ENCODE data around the gene ZNF714.
"Not testable (repeated sequence)": the region's sequence is repeated elsewhere in the genome, so short reads cannot be mapped to it uniquely, and the experiment has no call there.

The ZNF714 gene

DNA sequence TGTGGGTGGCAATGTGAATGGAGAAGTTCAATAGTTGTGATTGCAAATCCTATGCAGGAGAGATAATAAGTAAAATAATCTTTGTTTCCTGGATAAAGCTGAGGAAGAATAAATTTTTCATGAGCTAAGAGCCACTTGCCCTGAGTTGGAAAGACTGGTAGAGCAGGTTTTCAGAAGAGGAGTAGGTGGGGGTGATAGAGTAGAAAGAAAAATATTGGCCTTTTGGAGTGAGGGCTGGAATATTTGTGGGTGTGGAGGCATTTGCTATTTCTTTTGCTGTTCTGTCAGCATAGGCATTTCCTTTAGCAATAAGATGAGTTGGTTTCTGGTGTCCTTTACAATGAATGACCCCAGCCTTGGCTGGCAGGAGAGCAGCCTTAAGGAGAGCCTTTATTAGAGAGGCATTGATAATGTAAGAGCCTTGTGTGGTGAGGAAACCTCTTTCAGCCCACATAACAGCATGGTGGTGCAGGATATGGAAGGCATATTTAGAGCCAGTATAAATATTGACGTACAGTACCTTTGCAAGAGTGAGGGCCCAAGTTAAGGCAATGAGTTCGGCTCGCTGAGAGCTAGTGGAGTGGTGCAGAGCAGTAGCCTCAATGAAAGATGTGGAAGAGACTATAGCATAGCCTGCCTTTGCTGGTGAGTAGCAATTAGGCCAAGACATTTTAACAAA is 48.2 kb downstream of the ZNF714 start:
- no peak for DNase-seq (ENCODE audit: low read depth in 2 of 2)

DNA sequence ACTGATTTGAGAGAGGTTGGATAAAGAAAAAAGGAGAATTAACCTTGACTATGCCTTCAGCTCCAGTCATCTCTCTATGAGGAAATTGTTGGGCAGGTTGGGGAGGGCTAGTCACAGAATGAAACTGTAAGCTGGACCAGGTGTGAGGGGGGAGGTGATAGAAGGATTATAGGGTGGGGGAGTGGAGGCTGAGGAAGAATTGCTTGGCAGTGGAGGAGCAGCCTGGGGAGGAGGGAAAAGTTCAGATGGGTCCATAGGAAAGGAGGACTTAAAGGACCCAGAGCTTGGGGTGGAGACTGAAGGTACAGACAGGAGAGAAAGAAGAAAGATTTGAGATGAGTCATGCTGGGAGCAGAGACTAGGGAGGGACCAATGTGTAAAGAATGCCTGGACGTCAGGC is 51.6 kb downstream of the ZNF714 start:
- no peak for DNase-seq (ENCODE audit: low read depth in 2 of 2)

DNA sequence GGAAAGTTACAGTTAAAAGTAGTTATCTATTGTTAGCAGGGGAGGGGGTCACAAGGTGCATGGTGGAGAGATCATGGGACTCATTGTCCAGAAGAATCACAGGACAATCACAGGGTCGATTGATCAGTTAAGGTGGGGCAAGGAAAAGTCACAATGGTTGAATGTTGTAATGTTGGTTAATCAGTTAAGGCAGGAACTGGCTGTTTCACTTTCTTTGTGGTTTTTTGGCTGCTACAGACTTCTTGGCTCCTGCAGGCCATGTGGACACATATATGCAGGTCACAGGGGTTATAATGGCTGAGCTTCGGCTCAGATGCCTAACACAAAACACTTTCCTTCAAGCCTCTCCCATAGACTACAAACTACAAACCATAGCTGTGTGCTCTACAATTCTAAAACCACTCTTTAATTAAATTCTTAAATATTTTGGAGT is 52.9 kb downstream of the ZNF714 start:
- DNase-seq (ENCODE audit: low read depth in 2 of 2), result no peak

DNA sequence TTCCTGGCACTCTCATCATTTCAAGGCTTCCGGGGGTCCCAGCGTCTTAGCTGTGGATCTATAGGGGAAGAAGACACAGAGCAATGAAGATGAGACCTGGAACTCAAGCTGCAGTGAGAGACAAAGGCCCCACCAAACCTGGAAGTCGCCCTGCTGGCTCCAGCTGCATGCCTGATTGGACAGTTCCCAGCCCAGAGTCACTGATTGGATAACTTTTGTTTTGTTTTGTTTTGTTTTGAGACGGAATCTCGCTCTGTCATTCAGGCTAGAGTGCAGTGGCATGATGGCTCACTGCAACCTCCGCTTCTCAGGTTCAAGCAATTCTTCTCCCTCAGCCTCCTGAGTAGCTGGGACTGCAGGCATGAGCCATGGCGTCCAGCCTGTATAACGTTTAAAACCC is 53.4 kb downstream of the ZNF714 start:
- DNase-seq (ENCODE audit: low read depth in 2 of 2), result no peak

DNA sequence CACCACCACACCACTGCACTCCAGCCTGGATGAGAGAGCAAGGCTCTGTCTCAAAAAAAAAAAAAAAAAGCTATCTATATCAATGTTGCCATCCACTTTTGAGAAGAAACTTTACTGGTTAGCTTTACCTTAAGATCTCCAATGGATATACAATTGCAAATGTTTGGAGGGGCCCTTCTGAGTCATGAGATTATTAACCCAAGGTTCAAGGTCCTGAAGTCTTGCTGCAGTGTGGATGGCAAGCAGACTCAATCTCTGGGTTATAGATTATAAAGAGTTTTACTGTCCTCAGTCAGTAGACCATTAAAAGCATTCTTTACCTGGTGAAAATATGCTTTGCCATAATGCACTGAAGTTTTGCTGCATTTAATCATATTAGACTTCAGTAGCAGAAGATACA is 56.1 kb downstream of the ZNF714 start:
- no peak for DNase-seq (ENCODE audit: low read depth in 2 of 2)

DNA sequence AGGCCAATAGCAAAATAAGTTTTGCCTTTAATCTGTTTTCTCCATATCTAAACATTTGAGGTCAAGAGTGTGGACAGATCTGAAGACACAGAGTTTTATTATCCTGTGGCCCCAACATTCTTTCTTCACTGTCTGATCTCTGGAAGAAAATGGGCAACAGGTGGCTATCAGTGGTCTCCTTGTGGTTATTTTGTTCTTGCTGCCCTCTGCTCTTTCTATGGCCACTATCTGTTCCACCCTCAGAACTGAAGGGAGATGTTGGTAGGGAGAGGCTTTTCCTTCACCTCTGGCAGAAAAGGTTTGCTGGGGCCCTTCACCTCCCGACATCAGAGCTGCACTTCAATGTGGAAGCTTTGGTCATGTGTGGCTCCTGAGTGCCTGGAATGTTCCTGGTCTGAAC is 59.0 kb downstream of the ZNF714 start:
- not testable (repeated sequence) for DNase-seq (ENCODE audit: low read depth in 2 of 2)

DNA sequence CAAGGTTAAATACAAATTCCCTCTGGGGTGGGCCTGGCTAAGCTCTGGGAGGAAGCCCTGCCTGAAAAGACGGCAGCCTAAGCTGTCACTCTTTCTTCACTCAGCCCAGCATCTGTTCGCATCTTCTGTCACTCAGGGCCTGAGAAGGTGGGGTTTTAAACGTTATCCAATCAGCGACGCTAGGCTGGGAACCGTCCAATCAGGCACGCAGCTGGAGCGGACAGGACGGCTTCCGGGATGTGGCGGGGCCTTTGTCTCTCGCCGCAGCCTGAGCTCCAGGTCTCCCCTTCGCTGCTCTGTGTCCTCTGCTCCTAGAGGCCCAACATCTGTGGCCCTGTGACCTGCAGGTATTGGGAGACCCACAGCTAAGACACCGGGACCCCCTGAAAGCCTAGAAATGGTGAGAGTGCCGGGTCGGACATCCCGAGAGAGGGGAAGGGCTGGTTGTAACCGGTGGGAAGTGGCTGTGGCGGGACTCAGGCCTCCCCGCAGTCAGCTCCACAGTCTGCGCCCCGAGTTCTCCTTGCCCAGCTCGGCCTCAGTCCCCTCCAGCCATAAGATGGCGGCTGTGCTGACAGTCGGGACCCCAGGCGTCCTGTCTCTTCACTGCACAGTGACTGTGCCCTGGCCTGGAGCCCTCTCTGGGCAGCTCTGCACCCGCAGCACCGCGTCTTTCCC is 59.9 kb downstream of the ZNF714 start, which contains the start of gene ZNF431:
Gene ZNF431, plus strand, starts transcription at position 254 of the 678 bp plus-strand sequence. Its CDS starts 144 bp downstream, at position 398.
- DNase-seq (ENCODE audit: low read depth in 2 of 2), result peak; percentile 66

DNA sequence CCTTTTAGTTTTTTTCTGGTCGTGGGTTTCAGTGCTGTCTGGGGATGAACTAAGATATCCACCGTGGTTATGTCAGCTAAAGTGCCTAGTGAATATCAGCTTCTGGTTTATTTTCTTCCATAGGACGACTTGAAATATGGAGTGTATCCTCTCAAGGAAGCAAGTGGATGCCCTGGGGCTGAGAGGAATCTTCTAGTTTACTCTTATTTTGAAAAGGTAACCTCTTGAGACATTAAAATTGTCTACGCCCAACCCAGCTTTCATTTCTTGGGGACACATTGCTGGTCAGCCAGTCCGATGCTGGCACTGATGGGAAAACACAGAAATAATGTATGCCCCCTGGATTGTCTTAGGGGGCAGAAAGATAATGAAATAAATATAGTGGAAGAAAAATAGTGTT is 61.4 kb downstream of the ZNF714 start:
- no peak for DNase-seq (ENCODE audit: low read depth in 2 of 2)

DNA sequence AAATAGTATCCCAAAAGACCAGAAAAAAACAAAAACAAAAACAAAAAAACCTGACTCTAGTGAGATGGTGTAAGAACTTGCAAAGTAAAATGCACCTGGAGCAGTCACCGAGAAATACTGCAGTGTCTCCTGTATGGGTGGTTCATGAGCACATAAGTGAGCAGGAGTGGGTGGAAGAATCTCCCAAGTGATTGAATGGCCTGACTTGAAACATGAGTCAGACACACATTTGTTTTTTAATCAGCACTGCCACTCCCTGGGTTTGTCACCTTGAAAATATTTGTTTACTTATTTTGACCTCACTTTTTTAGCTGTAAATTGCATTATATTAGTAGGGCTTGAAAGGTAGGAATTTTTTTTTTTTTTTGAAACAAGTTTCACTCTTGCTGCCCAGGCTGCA is 61.9 kb downstream of the ZNF714 start:
- no peak for DNase-seq (ENCODE audit: low read depth in 2 of 2)

DNA sequence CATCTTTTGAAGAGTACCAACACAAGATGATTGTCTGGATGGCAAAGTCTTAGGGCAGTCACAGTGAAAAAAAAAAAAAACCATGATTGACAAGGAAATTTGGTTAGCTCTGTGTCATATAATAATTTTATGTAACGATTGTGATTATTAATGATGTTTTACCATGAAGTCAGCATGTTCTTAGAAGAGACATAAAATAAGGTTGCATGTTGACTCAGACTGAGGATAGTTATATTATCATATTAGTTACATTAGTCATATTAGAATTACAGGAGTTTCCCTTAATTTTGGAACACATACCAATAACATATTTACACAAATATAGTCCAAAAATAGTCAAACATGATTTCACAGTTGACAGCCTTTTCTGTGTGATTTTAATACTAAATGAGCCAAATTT is 65.5 kb downstream of the ZNF714 start:
- no peak for DNase-seq (ENCODE audit: low read depth in 2 of 2)

DNA sequence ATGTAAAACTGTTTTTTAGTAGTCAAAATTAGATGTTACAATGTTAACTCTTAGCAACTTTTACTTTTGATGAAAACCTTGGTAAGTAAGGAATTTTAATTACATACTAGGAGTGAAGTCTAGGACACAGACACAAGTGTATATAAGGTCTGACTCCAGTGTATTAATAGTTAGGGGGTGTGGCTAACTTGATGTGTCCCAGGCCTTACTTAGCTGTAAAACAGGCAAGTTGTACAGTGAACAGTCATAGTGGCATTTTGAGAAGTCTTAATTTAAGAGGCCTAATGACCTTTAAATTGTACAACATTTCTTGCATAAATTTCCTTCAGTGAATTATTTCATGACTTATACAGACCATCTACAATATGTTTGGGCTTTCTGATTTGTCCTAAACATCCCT is 66.7 kb downstream of the ZNF714 start:
- no peak for DNase-seq (ENCODE audit: low read depth in 2 of 2)

DNA sequence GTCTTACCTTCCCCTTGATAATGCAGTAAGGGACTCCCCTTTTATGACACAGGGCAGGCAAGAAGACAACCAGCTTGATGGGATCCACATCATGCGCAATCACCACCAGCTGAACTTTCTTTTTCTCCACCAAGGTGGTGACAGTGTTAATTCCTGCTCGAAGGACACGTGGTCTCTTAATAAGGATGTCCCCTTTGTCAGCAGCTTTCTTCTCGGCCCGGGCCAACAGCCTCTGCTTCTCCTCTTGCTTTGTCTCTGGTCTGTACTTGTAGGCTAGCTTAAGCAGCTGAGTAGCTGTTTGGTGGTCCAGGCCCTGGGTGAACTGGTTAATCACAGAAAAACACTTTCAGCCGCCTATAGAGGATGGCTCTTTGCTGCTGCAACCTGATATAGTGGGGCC is 67.9 kb downstream of the ZNF714 start:
- no peak for DNase-seq (ENCODE audit: low read depth in 2 of 2)

DNA sequence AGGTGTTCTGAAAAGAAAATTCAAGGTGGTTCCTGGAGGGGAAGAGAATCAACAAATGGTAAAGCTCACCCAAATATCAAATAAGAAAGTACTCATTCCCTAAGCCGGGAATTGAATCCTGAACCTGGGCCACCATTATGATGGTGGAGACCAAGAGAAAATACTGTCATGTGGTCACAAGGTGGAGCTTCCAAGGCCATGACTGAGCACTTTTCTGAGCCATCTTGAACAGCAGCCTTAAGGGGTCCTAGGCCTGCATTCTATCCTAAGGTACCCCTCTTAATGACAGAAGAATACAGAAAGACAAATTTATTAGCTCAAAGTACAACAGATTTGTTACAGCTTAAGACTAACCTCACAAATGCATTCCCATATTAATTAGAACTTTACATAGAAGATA is 69.5 kb downstream of the ZNF714 start:
- no peak for DNase-seq (ENCODE audit: low read depth in 2 of 2)

DNA sequence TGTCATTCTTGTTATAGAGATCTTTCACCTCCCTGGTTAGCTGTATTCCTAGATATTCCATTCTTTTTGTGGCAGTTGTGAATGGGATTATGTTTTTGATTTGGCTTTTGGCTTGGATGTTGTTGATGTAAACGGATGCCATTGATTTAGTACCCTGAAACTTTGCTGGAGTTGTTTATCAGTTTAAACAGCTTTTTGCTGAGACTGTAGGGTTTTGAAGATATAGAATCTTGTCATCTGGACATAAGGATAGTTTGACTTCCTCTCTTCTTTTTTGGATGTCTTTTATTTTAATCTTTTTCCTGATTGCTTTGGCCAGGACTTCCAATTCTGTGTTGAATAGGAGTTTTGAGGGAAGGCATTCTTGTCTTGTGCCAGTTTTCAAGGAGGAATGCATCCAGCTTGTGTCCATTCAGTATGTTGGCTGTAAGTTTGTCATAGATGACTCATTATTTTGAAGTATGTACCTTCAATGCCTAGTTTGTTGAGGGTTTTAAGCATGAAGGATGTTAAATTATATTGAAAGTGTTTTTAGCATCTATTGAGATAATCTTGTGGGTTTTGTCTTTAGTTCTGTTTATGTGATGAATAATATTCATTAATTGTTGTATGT is 76.6 kb downstream of the ZNF714 start:
- DNase-seq (ENCODE audit: low read depth in 2 of 2), result no peak

DNA sequence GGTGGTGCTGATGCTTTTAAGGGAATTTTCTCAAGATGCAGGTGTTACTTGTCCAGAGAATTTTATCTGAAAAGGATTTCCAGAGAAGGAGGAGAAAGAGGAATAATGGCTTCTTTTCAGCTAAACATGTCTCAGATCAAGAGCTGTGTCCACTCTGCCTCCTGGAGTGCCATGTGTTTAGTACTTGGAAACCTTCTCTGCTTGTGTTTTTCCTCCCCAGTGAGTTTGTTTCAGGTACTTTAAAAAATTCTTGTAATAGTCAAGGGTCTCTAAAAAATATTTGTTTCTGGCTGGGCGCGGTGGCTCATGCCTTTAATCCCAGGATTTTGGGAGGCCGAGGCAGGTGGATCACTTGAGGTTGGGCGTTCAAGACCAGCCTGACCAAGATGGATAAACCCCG is 82.5 kb downstream of the ZNF714 start:
- DNase-seq (ENCODE audit: low read depth in 2 of 2), result no peak

DNA sequence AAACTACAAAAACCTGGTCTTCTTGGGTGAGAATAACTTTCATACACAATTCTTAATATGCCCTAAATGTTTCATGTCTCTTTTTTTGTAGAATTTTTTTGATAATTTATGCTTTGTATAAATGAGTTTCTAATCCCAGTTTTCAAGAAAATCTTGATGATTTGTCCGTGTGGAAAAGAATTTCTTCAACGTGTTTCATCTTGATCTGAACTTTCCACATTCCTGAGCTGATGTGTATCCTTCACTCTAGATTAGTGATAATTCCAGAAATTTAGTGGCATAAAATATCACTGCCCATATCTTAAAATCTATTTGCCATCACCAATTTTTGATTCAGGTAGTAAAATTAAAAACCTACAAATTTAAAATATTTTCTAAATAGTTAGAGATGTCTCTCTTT is 84.4 kb downstream of the ZNF714 start:
- DNase-seq (ENCODE audit: low read depth in 2 of 2), result no peak

All from stimulated activated CD4-positive, alpha-beta T cell treated with anti-CD3 and anti-CD28 coated beads, Interleukin-1b, Interleukin-23, amount 100 ng/mL, for 1 hour (primary cell).